Measurements from ENCODE around the gene KCTD16.

Gene KCTD16

DNA sequence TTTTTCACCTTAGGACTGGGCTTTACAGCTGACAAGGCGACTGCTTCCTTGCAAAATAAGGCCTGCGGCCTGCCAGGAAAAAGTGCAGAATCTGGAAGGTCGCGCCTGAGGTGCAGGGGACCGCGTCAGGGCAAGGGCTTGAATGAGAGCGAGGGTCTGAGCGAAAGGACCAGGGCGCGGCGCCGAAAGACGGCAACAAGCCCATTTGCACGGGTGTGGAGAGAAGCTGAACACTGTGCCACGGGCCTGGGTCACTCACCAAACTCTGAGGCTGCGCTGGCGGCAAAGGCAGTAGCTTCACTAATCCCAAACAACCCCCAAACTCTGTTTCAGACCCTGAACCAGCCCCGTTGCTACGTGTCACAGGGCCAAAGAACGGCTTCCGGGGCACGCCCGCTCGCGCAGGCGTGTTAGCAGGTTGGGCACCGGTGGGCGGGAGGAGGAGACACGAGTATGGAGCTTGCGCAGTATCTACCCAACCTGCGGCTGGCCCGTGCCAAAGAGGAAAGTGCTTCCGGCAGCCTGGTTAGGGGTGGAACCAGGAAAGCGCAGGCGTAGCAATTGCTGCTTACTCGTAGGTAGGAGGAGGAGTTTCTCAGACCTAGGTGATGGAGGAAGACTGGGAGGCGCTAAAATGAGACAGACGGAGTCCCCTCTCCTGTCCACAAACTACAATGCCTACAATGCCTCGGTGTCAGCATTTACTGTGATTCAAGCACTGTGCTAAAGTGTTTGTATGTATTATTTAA, at the start of gene KCTD16, which contains the start of gene YIPF5:
TSS of gene KCTD16 (plus strand) at position 598 of the 749 bp plus-strand sequence.
TSS of gene YIPF5 (minus strand) at position 384 of the 749 bp plus-strand sequence. CDS start 704 bp downstream, outside the sequence.
- DNase-seq (ENCODE audit: low spot score): peak; percentile 98

GRCh38 chr5:144121577-144121976, 49.1 kb upstream of the KCTD16 start:
- DNase-seq (ENCODE audit: low spot score): no peak

DNA sequence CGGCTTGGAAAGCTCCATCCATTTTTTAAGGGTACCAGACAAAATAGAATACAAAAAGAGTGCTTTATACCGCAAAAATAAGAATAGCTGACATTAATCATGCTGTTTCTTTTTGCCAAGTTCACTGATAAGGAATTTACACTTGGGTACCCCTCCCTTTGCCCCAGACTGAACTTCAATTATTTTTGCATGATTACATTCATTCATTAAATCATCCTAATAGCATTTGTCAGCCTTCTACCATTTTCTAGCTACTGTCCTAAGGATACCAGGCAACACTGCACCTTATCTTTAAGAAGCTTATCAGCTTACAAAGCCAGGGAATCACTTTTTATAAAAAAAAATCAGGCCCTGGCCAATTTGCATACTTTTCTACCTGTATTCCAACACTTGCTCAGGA, 48.6 kb upstream of the KCTD16 start:
- no peak for DNase-seq (ENCODE audit: low spot score)

DNA sequence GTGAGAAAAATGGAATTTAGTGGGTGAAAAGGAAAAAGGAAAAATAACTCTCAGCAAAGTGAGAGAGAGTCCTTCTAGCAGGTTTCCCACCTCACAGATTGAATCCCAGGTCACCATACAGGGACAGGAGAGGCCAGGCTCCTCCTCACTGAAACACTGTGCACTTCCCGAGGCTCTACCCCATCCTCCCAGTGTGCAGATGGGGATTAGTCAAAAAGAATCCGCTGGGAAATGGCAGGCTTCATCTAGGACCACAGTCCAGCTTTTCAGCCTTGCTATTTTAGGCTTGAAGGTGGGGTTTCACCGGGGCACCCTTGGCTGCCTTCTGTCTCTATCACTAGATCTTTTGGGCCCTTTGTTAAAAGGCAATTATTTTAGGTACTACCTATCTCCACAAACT, 48.0 kb upstream of the KCTD16 start:
- no peak for DNase-seq (ENCODE audit: low spot score)

- DNase-seq (ENCODE audit: low spot score): no peak
Measured at GRCh38 chr5:144125163-144125726, 45.4 kb upstream of the KCTD16 start.

- DNase-seq (ENCODE audit: low spot score): no peak
Measured at GRCh38 chr5:144126707-144127106, 44.0 kb upstream of the KCTD16 start.

DNA sequence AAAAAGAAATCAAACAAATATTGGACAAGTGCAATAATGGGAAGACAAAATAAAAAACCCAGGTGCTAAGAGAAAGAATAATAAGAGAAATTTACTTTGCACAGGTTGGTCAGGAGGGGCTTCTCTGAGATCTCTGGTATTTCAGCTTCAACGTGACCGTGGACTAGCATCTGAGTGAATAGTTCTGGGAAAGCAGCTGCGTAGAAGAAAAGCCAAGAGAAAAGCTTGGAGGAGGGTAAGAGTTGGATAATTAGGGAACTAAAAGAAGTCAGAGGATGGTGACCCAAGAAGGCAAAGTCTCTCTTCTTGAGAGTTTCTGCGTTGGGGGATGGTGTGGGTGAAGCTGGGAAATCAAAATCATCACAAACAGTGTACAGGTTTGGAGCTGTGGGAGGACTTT, 41.8 kb upstream of the KCTD16 start:
- DNase-seq (ENCODE audit: low spot score): no peak

- DNase-seq (ENCODE audit: low spot score): no peak
Measured at GRCh38 chr5:144130306-144130705, 40.4 kb upstream of the KCTD16 start.

- no peak for DNase-seq (ENCODE audit: low spot score)
Measured at GRCh38 chr5:144131261-144131660, 39.4 kb upstream of the KCTD16 start.

GRCh38 chr5:144133050-144133633, 37.5 kb upstream of the KCTD16 start:
- no peak for DNase-seq (ENCODE audit: low spot score)

DNA sequence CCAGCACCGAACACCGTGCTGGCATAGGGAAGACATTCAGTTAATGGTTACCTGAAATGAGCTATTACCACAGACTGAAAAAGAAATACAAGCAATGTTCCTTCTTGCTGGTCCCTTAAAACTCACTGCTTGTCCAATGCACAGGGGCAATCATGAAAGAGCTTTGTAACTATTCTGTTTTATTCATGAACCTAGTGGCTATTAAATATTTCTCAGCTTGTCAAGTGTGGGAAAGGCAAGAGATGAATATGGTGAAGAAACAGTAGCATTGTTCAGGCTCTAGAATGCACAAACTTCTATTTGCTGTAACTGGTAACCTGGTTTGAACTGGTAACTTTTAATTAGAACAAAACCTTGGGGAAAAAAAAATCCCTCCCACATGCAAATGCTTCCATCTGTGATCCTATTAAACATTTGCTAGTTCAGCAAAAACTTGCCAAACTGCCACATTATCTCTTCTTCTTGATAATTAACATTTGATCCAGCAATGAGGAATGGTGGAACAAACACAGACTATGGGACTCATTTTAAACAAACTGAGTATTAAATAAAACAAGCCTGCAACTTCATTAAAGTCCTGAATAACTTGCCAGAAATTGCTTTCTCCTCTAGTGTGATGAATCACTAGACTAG, 36.4 kb upstream of the KCTD16 start:
- no peak for DNase-seq (ENCODE audit: low spot score)

- DNase-seq (ENCODE audit: low spot score): no peak
Measured at GRCh38 chr5:144135113-144135762, 35.4 kb upstream of the KCTD16 start.

GRCh38 chr5:144139586-144139985, 31.1 kb upstream of the KCTD16 start:
- no peak for DNase-seq (ENCODE audit: low spot score)

DNA sequence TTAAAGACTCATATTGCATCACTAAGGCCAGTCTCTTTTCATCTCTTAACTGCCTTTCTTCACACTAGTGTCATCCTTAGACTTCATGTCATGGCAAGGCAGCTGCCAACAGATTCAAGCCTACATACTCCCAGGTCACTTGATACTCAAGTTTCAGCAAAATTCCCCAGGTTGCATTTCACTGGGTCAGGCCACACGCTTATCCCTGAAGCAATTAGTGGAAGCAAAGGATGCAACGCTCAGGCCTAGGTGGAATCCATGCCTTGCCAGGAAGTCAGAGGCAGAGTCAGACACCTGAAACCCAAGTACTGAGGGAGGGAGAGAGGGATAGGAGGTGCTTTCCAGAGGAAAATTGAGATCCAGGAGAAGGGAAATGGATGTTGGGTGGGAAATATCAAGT, 29.1 kb upstream of the KCTD16 start:
- no peak for DNase-seq (ENCODE audit: low spot score)

DNA sequence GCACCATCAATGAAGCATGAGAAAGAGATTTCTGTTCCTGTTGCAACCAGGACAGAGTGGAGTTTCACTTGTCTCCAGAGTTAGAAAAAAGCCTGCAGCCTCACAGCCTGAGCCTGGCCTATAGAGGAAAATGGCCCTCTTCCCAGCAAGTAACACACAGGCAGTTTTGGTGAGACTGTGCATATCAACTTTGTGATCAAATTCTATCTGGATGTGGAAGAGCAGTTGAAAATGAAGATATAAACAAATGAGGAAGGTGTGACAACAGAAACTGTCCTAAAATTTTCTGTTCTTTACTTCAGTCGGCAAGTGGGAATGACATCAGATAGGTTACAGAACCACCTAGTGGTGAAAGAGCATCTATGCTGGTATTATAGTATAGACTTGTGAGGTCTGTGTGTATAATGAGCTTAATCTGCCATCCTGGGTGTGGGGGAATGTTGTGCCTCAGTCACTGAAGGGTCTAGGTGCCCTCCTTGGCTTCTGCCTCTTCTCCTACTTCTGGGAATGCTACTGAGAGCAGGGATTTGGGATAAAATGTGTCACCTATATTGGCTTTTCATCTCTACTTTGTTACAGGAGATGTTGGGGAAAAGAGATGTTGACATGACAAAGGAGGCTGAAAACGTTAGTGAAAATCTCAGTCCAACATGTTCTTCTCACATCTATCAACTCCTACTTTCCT, 28.4 kb upstream of the KCTD16 start:
- DNase-seq (ENCODE audit: low spot score): peak; percentile 30

DNA sequence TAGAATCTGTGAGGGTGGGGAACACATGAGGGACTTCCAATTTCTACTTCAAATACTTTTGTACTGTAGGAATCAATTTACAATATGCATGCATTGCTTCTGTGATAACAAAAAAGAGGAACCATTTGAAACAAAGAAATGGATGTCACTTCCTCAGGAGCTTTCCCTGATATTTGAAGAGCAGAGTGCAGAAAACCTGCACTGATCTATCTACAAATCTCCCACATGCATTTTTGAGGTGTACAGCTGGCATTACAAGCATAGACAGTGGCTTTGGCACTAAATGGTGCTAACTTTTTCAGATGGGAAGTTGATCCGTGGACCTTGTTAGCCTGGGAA, 27.9 kb upstream of the KCTD16 start:
- no peak for DNase-seq (ENCODE audit: low spot score)

DNA sequence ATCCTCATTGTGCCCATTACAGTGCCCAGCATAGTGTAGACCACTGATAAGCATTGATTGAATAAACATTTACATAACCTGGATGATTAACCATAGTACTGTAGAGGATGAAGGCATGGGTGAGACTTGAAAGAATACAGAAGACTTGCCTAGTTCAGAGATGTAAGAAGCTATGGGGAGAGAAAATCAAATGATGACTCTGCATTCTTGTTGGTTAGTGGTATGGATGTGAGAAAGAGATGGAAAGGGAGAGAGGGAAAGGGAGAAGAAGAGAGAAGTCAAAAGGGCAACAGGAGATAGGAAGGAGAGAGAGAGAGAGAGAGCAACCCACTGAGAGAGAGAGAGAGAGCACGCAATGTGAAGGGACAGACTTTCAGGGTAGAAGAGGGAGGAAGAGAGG, 27.0 kb upstream of the KCTD16 start:
- DNase-seq (ENCODE audit: low spot score): no peak

DNA sequence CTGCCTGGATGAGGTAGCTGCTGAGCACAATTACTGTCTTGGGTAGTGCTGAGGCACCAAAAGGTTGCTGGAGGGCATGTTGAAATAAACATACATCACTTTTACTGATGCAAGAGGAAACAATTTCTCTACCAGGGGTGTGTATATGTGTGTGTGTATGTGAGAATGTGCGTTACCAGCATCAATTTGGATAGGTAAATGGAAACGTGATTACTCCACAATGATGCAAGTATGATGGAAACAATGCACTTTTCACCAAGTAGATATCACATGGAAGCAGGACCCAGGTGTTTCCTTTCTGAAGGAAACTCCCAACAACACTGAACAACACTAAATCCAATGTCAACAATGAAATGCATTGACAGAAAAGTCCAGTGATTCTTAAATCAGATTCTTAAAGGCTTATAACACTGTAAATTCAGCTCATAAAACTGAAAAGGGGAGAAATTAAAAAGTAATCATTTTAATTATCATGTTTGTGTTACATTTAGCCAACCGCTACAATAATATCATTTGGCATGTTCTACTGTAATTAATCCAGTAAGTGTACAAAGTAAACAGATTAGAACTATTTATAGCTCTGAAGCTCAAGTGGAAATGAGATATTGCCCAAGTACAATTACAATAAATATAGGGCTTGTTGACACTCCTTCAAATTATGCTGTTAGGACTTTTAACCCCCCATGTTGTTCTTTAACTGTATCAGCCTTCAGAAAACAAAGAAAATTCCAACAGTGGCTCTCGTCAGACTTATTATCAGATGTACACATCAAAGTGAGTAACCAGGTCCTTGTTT, 25.5 kb upstream of the KCTD16 start:
- DNase-seq (ENCODE audit: low spot score): no peak

DNA sequence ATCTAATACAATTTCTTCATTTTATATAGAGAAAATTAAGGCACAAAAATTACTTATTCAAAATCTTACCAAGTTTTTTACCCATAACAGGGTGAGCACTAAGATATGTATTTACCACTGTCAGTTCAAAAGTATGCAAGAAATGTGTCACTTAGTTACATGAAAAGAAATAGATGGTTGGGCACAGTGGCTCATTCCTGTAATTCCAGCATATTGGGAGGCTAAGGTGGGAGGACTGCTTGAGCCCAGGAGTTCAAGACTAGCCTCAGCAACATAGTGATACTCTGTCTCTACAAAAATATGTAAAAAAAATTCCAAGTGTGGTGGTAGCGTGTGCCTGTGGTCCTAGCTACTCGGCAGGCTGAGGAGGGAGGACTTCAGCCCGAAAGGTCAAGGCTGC, 19.6 kb upstream of the KCTD16 start:
- DNase-seq (ENCODE audit: low spot score): no peak

GRCh38 chr5:144156767-144157171, 13.9 kb upstream of the KCTD16 start:
- no peak for DNase-seq (ENCODE audit: low spot score)

DNA sequence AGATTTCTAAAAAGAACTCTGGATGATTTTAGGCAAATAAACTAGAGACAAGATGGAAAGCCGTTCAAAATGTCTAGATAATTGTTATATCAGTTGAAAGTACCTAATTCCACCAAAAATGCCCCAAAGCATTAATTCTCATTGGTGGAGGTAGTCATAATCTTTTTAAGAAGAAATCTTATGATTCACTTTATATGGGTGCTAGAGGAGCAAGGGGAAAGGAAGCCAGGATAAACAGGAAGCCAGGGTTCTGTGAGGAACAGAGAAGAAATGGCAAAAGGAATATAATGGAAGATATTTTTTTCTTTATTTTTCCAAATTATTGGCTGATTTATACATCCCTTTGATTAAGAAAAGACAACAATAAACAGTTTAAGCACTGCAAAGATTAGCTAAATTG, 8.0 kb upstream of the KCTD16 start:
- DNase-seq (ENCODE audit: low spot score): no peak
